Activated effector memory CD4-positive, alpha-beta T cell treated with Interleukin-2 at 50 U/mL for 16 hours (primary cell): ENCODE results near the gene NCOA1.
"Not testable (repeated sequence)": the region's sequence is repeated elsewhere in the genome, so short reads cannot be mapped to it uniquely, and the experiment has no call there.

Experiments used
- DNase-seq: peaks from one replicate; pipeline ENCODE4 v3.0.0-alpha.2; 2020

NCOA1 gene

DNA sequence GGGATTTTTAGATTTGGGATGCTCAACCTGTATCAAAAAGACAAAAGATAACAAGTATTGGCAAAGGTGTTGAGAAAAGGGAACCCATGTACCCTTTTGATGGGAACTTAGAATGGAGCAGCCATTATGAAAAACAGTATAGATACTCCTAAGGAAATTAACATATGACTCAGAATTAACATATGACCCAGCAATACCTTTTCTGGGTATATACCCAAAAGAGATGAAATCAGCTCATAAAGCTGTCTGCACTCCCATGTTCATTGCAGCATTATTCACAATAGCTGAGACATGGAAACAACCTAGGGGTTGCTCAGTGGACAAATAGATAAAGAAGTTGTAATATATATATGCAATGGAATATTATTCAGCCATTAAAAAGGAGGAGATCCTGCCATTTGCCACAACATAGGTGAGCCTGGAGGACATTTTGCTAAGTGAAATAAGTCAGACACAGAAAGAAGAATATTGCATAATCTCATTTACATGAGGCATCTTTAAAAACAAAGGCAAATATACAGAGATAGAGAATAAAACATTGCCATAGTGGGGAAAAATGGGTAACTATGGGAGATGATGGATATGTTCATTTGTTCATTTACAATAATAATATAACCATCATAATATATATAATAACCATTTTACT is 160.1 kb downstream of the NCOA1 start:
- DNase-seq, result no peak

DNA sequence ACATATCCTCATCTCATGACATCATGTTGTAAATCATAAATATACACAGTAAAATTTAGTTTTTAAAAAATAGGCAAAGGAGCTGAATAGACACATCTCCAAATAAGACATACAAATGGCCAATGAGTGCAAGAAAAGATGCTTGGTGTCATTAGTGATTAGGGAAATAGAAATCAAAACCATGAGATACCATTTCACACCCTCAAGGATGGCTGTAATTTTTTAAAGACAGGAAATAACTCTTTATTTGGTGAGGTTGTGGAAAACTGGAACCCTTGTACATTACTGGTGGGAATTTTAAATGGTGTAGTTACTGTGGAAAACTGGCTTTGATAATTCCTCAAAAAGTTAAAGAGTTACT is 160.6 kb downstream of the NCOA1 start:
- no peak for DNase-seq

DNA sequence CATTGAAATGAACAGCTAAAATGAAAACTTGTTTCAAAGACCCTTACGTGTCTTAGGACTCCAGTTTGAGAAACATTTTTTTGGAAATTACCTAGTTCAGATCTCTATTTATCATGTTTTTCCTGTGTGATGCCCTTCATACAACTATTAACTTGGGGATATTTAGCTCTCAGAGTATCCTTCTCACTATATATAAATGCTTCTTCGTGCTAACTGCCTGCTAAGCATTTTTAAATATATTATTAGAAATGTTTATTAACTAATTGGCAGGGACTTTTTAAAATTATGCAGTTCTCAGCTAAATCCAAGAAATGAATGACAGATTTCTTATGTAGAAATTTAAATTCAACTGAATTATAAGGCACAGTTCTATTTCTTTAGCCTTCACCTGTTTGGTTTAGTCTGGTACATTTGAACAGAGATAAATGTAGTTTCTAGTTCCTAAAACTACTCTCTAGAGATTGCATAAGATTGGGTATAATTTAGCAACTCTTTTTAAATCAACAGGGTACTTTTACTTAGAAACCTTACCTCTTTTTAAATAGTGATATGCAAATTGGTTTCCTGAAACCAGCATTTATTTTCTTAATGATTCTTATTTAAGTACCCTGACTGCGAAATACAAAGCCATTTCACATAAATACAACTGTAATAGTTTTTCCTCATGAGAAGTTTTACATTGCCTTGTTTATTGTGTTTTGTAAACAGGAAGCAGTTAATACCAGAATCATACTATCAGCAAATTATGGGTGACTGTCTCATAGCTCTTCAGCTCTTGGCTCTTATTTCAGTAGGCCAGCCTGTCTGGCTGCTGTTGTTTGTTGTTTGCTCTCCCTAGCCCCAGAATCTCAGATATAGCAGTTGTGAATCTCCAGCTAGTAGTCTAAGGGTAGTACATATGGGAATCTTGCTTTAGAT is 161.5 kb downstream of the NCOA1 start:
- no peak for DNase-seq

DNA sequence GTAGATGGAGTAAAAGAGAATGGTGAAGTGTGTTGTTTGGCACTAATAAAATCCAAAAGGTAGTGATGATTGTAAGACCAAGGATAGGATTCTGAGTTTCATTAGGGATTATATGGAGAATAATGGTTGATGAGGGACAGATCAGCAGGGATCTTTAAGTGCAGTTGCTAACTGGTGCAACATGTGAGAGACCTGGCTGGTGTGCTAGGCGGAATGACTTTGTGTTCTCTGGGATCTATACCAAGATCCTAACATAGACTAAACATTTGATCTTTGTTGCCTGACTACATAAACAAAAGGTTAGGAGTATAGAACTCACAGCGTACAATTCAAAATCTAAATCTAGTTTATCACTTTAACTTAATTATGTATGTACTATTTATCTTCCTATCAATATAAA is 166.8 kb downstream of the NCOA1 start:
- DNase-seq, result no peak

DNA sequence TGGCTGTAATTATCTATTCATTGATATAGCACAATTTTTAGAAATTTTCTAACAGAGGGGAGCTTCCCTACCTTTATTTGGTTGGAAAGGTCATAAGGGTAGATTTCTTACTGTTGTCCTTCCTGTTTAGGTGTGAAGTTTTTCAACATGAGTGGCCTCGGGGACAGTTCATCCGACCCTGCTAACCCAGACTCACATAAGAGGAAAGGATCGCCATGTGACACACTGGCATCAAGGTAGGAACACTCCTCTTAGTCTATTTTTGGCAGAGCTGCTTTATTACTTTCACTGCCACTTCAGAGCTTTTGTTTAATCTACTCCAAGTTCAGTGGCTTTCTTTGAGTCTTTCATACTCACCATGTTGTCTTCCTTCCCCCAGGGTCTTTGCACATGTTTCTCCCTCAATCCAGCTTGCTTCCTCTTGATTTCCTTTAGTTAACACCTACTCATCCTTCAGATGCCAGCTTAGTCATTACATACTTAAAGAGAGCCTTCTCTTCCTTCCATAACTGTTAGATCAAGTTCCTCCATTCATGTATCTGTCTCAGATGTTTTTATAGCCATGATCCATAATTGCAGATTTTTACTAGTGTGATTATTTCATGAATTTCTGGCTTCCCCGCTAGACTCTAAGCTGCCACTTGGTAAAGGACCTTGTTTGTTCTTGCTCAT is 167.6 kb downstream of the NCOA1 start:
- no peak for DNase-seq

DNA sequence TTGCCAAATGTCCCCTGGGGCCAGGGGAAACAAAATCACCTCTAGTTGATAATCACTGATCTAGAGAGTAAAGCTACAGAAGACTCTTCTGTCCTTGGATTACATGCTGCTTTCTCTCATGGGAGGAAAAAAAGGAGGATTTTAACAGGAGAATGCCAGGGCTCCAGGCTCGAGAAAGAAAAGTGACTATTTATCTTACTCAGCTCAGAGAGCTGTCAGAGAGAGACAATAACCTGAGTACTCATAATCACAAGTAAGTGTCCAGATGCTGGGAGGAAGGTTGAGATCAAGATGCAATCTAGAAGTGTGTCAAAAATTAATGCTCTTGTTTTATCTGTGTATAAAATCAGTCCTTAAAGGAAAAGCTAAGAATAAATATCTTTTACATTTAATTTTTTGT is 168.8 kb downstream of the NCOA1 start:
- DNase-seq, result no peak

DNA sequence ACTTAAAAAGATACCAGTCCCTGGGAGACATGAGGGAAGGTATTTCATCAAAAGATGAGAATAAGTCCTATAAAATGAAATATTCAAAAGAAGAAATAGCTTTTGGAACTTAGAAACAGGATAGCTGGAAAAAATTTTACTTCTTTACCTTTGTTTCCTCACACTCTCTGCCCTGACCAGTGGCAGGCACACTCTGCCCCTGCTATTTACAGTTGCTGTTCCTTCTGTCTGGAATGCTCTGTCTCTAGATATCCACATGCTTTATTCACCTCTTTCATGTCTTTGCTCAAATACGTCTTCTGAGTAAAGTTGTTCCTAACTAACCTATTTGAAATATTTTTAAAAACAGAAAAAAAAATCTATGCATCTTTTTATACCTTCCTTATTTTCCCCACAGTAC is 176.5 kb downstream of the NCOA1 start:
- DNase-seq, result no peak

DNA sequence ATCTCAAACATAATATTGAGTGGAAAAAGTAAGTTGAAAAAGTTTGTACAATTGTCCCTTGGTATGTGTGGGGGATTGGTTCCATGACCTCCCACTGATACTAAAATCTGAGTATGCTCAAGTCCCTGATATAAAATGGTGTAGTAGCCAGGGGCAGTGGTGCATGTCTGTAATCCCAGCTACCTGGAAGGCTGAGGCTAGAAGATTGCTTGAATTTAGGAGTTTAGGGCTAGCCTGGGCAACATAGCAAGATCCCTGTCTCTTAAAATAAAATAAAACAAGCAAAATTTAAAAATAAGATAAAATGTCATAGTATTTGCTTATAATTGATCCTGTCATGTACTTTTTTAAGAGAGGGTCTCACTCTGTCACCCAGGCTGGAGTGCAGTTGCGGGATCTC is 180.2 kb downstream of the NCOA1 start:
- no peak for DNase-seq

DNA sequence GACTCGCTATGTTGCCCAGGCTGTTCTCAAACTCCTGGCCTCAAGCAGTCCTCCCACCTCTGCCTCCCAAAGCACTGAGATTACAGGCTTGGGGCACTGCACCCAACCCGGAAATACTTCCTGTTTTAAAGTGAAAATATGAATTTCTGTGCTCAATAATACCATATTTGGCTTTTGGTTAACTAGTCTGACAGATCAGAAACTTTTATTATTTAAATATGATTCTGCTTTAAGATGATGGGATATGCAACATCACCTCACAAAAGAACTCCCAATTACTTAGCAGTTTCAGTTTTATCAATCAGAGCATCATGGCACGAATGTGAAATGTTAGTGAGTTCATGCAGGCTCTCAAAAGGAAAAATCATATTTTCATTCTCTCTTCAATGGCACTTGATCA is 181.5 kb downstream of the NCOA1 start:
- no peak for DNase-seq

DNA sequence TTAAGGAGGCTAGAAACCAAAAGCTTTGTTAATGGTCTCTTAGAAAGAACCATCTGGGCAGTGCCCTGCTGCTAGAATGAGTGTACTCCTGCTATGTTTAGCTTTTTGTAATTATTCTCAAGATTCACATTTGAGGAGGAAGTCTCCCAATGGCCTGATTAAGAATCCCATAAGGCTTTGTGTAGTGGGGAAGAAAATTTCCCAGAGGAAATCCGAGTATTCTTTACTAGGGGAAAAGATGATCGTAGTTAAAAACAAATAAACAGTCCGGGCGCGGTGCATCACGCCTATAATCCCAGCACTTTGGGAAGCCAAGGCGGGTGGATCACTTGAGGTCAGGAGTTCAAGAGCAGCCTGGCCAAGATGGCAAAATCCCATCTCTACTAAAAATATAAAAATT is 184.3 kb downstream of the NCOA1 start:
- DNase-seq, result no peak

DNA sequence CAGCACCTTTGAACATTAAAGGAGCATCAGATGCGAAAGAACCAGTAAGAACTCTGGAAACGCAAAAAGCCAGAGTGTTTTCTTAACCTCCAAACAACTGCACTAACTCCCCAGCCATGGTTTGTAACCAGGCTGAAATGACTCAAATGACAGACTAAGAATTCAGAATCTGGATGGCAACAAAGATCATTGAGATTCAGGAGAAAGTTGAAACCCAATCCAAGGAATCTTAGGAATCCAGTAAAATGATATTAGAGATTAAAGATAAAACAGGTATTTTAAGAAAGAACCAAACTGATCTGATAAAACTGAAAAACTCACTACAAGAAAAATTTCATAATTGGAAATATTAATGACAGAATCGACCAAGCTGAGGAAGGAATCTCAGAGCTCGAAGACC is 185.4 kb downstream of the NCOA1 start:
- no peak for DNase-seq

DNA sequence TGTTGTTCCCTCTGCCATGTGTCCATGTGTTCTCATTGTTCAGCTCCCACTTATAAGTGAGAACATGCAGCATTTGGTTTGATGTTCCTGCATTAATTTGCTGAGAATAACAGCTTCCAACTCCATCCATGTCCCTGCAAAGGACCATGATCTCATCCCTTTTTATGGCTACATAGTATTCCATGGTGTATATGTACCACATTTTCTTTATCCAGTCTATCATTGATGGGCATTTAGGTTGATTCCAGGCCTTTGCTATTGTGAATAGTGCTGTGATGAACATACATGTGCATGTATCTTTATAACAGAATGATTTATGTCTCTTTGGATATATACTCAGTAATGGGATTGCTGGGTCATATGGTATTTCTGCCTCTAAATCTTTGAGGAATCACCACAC is 187.0 kb downstream of the NCOA1 start:
- not testable (repeated sequence) for DNase-seq

DNA sequence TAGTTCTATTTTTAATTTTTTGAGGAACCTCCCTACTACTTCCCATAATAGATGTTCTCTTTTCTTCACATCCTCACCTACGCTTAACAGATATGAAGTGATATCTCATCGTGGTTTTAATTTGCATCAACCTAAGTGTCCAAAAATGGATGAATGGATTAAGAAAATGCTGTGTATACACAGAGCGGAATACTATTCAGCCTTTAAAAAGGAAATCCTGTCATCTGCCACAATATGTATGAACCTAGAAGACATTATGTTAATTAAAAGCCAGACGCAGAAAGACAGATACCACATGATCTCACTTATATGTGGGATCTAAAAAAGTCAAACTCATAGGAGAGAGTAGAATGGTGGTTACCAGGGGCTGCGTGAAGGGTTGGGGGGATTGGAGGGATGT is 189.1 kb downstream of the NCOA1 start:
- no peak for DNase-seq

DNA sequence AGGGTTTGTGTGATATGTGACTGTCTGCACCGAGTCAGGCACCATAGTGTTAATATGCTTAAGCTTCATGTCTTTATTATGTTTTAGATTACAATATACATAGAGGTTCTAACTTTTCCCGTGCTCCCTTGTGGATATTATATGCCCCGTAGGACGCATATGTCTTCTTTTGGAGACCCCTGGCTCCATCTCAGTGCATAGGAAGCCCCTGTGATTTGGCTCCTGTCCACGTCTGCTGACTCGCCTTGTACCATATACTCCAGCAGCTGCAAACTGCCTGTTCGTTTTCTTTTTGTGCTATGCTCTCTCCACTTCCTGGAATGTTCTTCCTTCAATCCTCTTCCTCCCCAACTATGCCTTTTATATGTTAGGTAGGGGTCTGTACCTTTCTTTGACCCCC is 191.2 kb downstream of the NCOA1 start:
- no peak for DNase-seq

DNA sequence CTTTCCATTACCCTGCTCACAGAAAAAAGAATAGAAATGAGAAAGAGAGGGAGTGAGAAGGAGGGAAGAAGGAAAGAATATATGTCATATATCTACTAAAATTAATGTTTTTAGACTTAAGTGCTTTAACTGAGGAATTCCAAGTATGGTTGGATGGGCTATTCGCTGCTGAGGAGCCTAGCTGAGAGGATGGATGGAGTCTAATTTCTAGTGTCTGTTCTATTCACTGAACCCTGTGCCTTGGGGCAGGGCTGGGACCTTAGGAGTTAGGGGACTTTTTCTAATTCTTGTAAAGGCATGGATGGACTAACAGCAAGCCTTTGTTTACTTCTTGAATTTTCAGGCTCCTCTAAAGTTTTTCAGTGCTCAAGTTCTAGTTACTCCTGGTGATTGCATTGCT is 192.4 kb downstream of the NCOA1 start:
- no peak for DNase-seq

DNA sequence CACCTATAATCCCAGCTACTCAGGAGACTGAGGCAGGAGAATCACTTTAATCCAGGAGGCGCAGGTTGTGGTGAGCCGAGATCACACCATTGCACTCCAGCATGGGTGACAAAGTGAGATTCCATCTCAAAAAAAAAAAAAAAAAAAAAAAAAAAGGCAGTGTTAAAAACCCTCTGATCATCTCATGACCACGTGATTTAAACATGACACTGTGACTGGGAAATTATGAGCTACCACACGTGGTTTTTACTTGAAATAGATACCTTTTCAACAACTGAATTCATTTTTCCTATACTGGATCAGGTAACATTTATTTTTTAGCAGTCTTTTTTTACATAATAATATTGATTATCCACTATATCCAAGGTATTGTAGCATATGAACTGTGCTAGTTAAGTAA is 199.5 kb downstream of the NCOA1 start:
- no peak for DNase-seq

DNA sequence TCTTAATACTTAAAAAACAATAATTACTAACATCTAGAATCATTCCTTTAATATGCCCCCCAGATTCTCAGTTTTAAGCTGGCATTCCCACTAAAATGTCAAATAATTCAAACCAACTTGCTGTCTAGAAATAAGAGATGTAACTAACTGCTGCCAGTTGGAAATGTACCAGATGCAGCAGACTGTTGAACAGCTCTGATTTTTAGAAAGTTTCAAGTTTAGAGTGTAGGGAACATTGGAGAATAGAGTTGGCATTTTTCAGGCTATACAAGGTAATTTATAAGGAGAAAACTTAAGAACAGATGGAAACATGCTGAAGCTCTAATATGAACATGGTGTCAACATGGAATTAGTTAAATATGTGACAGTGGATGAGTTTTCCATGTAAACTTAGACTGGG is 200.8 kb downstream of the NCOA1 start:
- no peak for DNase-seq

DNA sequence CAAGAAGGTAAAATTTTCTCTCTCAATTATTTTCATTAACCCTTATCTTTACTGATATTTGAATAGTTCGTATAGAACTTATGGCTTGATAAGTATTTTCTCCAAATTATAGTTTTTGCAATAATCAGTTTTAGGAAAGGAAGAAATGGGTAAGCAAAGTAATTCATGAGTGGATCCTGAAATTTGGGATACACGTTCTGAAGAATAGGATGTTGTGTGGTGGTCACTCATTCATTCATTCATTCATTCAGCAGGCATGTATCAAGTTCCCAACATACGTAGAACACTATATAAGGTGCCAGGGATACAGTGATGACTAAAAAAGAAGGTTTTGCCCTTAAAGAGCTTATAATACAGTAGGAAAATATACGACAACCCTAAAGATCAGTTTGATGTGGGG is 206.7 kb downstream of the NCOA1 start:
- no peak for DNase-seq

DNA sequence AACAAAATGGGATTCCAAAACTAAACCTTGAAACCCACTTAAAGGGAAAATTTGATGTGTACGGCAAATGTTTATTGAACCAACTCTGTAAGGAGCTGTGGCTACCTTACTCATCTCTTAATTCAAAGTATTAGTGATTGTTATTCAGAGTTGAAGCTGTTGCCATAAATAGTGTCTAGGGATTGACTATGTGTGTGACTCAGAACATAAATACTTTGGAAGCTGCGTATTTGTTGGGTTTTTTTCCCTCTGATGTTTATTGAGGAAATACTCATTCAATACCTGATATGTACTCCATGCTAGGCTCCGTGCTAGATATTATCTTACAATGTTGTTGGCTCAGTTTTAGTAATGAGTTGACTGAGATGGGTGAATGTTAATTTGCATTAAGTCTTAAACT is 211.7 kb downstream of the NCOA1 start:
- DNase-seq, result no peak

DNA sequence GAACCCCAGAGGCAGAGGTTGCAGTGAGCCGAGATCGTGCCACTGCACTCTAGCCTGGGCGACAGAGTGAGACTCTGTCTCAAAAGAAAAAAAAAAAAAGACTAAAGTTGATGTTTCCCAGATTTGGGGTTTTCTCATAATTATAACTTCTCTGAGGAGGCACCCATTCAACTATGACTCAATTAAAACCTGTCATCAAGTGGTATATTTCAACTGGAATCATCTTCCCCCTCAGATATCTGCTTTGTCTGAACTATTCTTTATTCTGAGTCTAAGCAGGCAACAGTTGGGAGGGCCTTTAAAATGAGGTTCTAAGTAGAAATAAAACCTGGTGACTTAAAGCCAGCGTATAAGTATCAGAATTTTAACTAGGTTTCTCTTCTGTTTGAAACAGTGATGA is 213.6 kb downstream of the NCOA1 start:
- DNase-seq, result no peak

DNA sequence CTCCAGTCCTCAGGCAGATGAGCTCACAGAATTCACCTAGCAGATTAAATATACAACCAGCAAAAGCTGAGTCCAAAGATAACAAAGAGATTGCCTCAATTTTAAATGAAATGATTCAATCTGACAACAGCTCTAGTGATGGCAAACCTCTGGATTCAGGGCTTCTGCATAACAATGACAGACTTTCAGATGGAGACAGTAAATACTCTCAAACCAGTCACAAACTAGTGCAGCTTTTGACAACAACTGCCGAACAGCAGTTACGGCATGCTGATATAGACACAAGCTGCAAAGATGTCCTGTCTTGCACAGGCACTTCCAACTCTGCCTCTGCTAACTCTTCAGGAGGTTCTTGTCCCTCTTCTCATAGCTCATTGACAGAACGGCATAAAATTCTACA is 216.1 kb downstream of the NCOA1 start:
- no peak for DNase-seq

DNA sequence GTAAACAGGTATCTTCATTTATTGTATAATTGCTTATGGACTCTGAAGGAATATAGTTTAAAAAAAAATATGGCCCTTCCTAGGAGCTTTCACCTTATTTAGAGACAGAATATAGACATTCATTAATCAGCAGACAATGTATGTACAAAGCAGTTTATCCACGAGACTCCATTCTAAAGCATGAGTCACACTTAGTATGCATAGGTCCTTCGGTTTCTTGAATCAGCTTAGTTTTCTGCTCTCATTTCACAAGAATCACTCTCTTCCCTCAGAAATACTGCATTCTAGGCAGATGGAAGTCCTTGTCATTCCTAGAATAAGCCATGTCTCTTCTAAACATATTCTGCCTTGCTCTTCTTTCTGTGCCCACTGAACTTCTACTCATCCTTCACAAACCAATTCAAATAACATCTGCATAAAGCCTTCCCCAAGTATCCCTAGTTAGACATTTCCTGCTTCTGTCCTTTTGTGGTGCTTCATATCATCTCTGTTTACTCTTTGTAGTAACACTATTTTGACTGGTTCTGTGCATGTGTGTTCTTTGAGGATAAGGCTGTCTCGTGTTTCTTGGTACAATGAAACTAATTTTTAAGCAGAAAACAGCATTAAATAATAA is 217.6 kb downstream of the NCOA1 start:
- no peak for DNase-seq

DNA sequence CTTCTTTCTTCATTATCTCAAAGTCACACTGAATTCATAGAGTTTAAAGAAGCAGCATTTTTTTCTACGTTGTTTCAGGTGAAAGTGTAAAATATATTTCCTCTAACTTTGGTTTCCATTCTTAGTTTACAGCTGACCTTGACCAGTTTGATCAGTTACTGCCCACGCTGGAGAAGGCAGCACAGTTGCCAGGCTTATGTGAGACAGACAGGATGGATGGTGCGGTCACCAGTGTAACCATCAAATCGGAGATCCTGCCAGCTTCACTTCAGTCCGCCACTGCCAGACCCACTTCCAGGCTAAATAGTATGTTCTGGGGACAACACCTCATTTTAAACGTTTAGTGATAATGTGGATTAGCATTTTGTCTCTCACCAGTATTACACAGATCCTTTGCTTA is 219.8 kb downstream of the NCOA1 start:
- no peak for DNase-seq

DNA sequence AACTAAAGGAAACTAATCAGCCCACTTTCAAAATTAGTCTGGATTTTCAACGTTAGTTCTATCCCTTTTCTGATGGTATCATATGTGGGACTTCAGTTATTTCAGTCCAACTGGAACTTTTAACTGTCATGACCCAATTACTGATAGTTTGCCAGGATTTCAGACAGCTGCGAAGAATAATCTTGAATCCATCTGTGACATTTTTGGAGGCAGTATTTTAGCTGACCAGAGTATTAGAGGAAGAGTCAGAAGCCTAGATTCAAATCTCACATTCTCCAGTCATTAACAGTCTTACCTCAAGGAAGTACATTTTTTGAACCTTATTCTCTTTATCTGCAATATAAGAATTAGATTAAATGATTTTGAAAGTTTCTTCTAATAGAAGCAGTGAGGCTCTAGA is 220.8 kb downstream of the NCOA1 start:
- DNase-seq, result no peak
